HG02571 (cell line): ENCODE measurements around the gene PPT2.

ENCODE experiments used
- ATAC-seq: cut with Tn5 transposase; IDR thresholded peaks from one replicate; pipeline ENCODE4 v1.9.1; 2021; ENCODE audit warnings: mild to moderate bottlenecking, moderate library complexity; ENCODE audit not compliant: unreplicated experiment

Gene PPT2, protein sequence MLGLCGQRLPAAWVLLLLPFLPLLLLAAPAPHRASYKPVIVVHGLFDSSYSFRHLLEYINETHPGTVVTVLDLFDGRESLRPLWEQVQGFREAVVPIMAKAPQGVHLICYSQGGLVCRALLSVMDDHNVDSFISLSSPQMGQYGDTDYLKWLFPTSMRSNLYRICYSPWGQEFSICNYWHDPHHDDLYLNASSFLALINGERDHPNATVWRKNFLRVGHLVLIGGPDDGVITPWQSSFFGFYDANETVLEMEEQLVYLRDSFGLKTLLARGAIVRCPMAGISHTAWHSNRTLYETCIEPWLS

GRCh38 chr6:32153564-32154513 lies at the start of gene PPT2:
Gene PPT2, plus strand, starts transcription at chr6:32154141. Its CDS starts 454 bp downstream, at chr6:32154595.
- ATAC-seq = peak; percentile 33

- no peak for ATAC-seq
Observed at GRCh38 chr6:32105433-32105832, 48.5 kb upstream of the PPT2 start.

GRCh38 chr6:32107406-32107805 lies 46.5 kb upstream of the PPT2 start:
- no peak for ATAC-seq

GRCh38 chr6:32108094-32108627 lies 45.8 kb upstream of the PPT2 start:
- ATAC-seq = no peak

- no peak for ATAC-seq
Observed at GRCh38 chr6:32108727-32109113, 45.2 kb upstream of the PPT2 start.

DNA sequence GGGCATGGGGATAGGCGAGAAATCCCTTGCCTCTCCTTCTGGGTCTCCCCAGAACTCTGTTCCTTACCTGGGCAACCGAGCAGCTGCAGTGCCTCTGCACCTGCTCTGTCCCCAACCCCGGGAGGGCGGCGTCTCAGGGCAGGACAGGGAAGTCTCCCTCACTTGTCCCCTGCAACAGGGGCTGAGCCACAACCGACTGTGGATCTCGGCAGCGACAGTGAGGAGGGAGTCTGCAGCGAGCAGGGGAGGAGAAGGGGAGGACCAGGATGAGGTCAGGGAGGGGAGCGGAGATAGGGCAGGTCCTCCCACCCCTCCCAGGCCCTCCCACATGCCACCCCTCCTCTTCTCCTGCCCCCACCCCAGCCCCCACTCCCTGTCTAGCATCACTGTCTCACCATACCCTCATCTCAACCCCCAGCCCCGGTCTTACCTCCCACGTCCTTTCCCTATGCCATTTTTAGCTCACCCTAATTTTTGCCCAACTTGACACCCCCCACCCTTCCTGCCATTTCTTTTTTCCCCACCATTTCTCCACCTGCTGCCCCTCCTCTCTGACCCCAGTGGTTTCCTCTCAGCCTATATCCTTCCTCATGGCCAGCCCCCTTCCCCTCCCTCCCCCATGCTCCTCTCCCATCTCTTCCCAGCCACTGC lies 44.7 kb upstream of the PPT2 start, which contains the start of gene TNXB:
TNXB (minus strand) TSS at position 225 of the 651 bp plus-strand sequence. CDS start 11,140 bp downstream, outside the sequence.
- ATAC-seq = no peak

- no peak for ATAC-seq
Observed at GRCh38 chr6:32109765-32110160, 44.2 kb upstream of the PPT2 start.

- ATAC-seq = no peak
Observed at GRCh38 chr6:32110632-32111031, 43.3 kb upstream of the PPT2 start.

- ATAC-seq = no peak
Observed at GRCh38 chr6:32111424-32112066, 42.4 kb upstream of the PPT2 start.

DNA sequence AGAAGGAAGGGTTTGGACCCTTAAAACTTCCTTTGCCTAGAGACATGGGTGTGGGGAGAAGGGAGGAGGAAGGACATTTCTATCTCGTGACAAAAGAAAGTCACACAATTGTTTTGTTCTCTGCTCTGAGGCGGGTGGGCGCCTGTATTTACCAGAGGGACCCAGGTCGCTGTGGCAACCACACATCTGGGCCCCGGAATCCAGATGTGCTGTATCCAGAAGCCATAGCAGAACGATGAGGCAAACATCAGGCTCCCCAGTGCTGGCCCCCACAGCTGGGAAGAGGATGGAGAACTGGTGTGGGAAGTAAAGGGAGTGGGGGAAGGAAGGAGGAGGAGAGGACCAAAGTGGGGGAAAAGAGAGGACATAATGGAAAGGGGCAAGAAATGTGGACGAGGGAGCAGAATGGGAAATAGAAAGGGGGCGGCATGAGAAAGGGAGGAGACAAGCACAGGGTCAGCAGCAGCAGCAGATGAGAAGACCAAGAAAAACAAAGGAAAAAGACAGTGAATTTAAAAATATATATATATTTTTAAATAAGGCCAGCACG lies 41.4 kb upstream of the PPT2 start:
- ATAC-seq = no peak

GRCh38 chr6:32113386-32114352 lies 40.3 kb upstream of the PPT2 start:
- ATAC-seq = no peak

DNA sequence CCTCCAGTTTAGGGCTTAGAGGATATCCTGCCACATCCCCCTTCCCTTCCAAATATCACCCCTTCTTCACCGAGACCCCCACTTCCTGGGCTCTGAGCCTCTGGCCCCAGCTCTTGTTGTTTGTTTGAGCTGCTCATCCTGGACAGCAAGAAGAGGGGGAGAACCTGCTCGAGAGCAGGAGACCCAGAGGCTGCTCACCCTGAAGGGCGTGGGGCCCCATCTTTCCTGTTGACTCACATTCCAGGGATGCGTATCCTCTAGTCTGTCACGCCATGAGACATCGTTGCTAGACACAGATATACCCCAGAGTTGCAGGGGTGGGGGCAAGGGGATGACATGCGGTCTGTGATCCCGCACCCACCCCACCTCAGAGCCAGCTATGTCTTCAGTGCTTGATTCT lies 39.1 kb upstream of the PPT2 start:
- ATAC-seq = no peak

GRCh38 chr6:32115623-32116022 lies 38.3 kb upstream of the PPT2 start:
- no peak for ATAC-seq

DNA sequence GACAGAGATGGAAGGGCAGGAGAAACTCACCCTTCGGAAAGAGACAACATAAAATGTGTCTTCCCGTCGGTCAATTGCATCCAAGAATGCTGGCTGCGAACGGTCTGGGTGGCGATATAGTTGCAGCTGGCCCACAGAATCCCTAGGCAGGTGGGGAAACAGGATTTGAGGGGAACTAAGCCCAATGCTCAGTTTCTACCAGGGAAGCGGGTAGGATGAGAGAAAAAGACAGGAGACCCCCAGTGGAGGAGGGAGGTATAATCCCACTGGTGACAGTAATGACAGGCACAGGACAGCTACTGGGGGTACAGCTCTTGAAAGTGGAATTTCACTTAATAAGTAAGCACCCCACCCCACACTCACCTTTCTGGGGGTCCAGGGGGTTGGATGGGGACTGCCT lies 37.3 kb upstream of the PPT2 start:
- ATAC-seq = no peak

DNA sequence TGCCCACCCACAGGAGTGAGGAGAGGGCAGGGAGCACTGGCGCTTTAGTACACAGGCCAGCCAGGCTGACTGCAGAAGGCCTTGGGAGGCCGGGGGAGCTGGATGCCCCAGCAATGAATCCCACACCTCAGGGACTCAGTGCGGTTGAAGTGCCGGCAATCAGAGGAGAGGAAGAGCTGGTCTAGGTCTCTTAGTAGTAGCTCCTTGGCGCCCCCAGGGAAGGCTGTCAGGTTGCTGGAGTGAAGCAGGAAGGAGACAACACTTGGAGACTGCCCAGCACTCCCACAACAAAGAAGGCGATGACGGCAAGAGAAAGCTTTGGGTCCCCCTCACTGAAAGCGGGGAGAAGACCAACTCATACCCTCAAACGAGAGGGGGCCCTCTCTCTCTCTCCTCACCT lies 36.5 kb upstream of the PPT2 start:
- no peak for ATAC-seq

DNA sequence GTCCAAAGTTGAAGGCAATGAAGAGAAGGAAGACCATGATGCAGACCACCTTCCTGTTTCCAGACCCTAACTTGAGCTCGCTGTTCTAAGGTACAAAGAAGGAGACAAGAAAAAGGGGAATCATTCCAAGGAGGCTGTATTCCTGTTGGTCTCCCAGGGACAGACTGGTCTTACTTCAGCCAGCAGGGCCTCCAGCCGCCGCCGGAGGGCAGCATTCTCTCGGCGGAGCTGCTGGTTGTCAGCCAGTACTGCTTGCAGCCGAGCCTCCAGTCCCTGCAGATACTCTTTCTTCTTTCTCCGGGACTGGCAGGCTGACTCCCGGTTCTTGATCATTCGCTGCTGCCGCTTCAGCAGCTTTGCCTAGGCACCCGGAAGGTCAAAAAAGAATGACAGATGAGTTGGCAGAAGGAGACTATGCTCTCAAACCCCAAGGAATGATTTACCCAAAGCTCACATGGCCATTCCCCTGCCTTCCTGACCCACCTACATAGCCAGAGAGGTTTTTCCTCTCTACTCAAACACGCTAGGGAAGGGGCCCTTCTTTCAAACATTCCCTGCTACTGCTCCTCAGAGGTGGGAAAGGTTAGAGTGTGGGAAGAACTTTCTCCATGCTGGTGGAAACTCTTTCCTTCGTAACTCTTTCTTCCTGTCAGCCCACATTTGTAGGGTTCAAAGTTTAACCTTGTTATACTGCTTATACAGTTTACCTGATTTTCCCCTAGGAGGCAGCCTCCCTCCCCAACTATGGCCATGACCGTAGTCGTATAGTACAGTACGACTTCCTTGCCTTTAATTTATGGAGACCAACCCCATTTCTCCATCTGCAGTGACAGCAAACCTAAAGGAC lies 34.9 kb upstream of the PPT2 start:
- ATAC-seq = no peak

- ATAC-seq = no peak
Observed at GRCh38 chr6:32120573-32121059, 33.3 kb upstream of the PPT2 start.

- ATAC-seq = no peak
Observed at GRCh38 chr6:32123681-32124080, 30.3 kb upstream of the PPT2 start.
